PC-9 (cell line): ENCODE data around the gene SLC40A1. TPM values are rescaled to one million over a fixed set of nuclear protein-coding genes. Genes with fewer than 3 reads are reported as not detected.

Experiments used
- BruUV-seq: library from RNA; stranded (reverse); fragments of 400-500 nt; replicated peaks from 2 replicates; lab custom pipeline; 2021; lab: Mats Ljungman, UMichigan
- CTCF ChIA-PET: fragments of 300-600 bp; sonication (Branson Sonifier 250); formaldehyde crosslinking; loops from one replicate; lab custom pipeline; 2022; ENCODE audit warnings: antibody characterized with exemption; lab: Charles Lee
- POLR2A ChIA-PET: fragments of 300-600 bp; sonication (Branson Sonifier 250); formaldehyde crosslinking; loops from one replicate; lab custom pipeline; 2022; ENCODE audit warnings: antibody characterized with exemption; ENCODE audit not compliant: unreplicated experiment; lab: Charles Lee
- DNase-seq, 2 experiments: peaks; one replicate each; pipeline versions ENCODE4 v3.0.0 to v3.0.0-alpha.2; 2015 to 2022; ENCODE audit warnings: mixed read lengths in 1 of 2
- H2AFZ ChIP-seq: fragments of 200-600 bp; sonication (generic); 2 replicates; pipeline ENCODE4 v1.8.1; 2017; ENCODE audit warnings: antibody characterized with exemption
- H3F3A ChIP-seq: fragments of 200-600 bp; sonication (generic); 2 replicates; pipeline ENCODE4 v1.8.1; 2017; ENCODE audit warnings: antibody characterized with exemption, mild to moderate bottlenecking, low read depth; ENCODE audit not compliant: insufficient read depth
- H3K27ac ChIP-seq: fragments of 200-600 bp; sonication (generic); 2 replicates; pipeline ENCODE4 v1.6.1; 2016; ENCODE audit warnings: mixed run types
- H3K27me3 ChIP-seq: fragments of 200-600 bp; sonication (generic); 2 replicates; pipeline ENCODE4 v1.6.1; 2016; ENCODE audit warnings: low read depth, mixed run types; ENCODE audit not compliant: insufficient read depth
- H3K36me3 ChIP-seq: fragments of 200-600 bp; sonication (generic); 2 replicates; pipeline ENCODE4 v1.6.1; 2016; ENCODE audit warnings: low read depth, mixed run types
- H3K4me1 ChIP-seq: fragments of 200-600 bp; sonication (generic); replicated peaks from 2 replicates; pipeline ENCODE4 v1.6.1; 2016; ENCODE audit warnings: mixed run types; ENCODE audit not compliant: insufficient read depth
- H3K4me2 ChIP-seq: fragments of 200-600 bp; sonication (generic); 2 replicates; pipeline ENCODE4 v1.6.1; 2017; ENCODE audit warnings: mixed run types
- H3K4me3 ChIP-seq: fragments of 200-600 bp; sonication (generic); 2 replicates; pipeline ENCODE4 v1.6.1; 2016; ENCODE audit warnings: mixed run types
- H3K79me2 ChIP-seq: fragments of 200-600 bp; sonication (generic); 2 replicates; pipeline ENCODE4 v1.6.1; 2017; ENCODE audit warnings: low read depth, mixed run types
- H3K9me2 ChIP-seq: fragments of 200-600 bp; sonication (generic); 2 replicates; pipeline ENCODE4 v1.8.1; 2017; ENCODE audit warnings: mild to moderate bottlenecking; ENCODE audit not compliant: insufficient read depth
- H3K9me3 ChIP-seq: fragments of 200-600 bp; sonication (generic); 2 replicates; pipeline ENCODE4 v1.8.1; 2016; ENCODE audit warnings: low read depth; ENCODE audit not compliant: insufficient read depth
- H4K20me1 ChIP-seq: fragments of 200-600 bp; sonication (generic); 2 replicates; pipeline ENCODE4 v1.8.1; 2017; ENCODE audit not compliant: insufficient read depth
- EZH2 ChIP-seq: fragments of 200-600 bp; sonication (generic); IDR thresholded peaks from 2 replicates; pipeline ENCODE4 v1.8.0; 2017; ENCODE audit warnings: antibody characterized with exemption, low read depth
- intact Hi-C: fragments of 100-400 bp; cut with micrococcal nuclease; formaldehyde crosslinking; loops from one replicate; pipeline ENCODE4 v1.10.0; 2022; ENCODE audit not compliant: unreplicated experiment
- total RNA-seq: library from RNA; stranded (reverse); gene quantifications from 2 replicates; pipeline ENCODE4 v1.2.3, GENCODE V29; 2021
- TF ChIP-seq, protein P1 (sequence below): fragments of 200-600 bp; sonication (generic); conservative IDR thresholded peaks from 2 replicates; pipeline ENCODE4 v1.6.1; 2017; ENCODE audit warnings: mixed run types, antibody characterized with exemption, mild to moderate bottlenecking, moderate library complexity

The SLC40A1 gene
- total RNA-seq, 1 experiment from 2014 or later: 8.0 TPM

DNA sequence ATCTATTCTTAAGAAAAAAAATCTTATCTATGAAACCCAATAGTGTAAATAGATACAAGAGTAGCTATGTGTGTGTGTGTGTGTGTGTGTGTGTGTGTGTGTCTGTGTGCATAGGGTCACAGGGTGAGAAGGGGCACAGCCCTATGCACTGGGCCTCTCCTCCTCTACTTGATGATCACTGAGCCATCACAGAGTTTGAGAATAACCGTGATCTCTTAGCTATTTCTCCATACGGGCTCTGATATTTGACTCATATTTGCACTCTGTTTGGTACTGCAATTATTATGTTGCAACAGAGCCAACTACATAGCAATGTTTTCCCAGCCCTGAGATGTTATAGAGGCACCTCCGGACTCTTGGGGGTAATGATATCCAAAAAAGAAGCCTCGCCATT lies 28.8 kb upstream of the SLC40A1 start:
- H3K9me3 ChIP-seq: no peaks in the 10 kb centered on the region
- no TSS peak for BruUV-seq
- no peak overlapping the region for H3K4me2 ChIP-seq
- no peak for DNase-seq
- no peaks in the 10 kb centered on the region for H3K27me3 ChIP-seq
- no peak overlapping the region for H3K4me3 ChIP-seq
- no peaks in the 10 kb centered on the region for H3K9me2 ChIP-seq
- ChIA-PET POLR2A (no interaction called here), CTCF (no interaction called here)
- 0 out of 2 replicates have a peak, but pooled peaks cover 10% of the 10 kb centered on the region for H3K4me1 ChIP-seq
- no peak for TF ChIP-seq EZH2
- TF ChIP-seq, protein P1, sequence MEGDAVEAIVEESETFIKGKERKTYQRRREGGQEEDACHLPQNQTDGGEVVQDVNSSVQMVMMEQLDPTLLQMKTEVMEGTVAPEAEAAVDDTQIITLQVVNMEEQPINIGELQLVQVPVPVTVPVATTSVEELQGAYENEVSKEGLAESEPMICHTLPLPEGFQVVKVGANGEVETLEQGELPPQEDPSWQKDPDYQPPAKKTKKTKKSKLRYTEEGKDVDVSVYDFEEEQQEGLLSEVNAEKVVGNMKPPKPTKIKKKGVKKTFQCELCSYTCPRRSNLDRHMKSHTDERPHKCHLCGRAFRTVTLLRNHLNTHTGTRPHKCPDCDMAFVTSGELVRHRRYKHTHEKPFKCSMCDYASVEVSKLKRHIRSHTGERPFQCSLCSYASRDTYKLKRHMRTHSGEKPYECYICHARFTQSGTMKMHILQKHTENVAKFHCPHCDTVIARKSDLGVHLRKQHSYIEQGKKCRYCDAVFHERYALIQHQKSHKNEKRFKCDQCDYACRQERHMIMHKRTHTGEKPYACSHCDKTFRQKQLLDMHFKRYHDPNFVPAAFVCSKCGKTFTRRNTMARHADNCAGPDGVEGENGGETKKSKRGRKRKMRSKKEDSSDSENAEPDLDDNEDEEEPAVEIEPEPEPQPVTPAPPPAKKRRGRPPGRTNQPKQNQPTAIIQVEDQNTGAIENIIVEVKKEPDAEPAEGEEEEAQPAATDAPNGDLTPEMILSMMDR: no peak
- no peaks in the 10 kb centered on the region for H4K20me1 ChIP-seq
- H3K36me3 ChIP-seq: no peaks in the 10 kb centered on the region
- intact Hi-C loops: no loop called here
- no peak overlapping the region for H2AFZ ChIP-seq
- H3K79me2 ChIP-seq: no peaks in the 10 kb centered on the region
- no peaks in the 10 kb centered on the region for H3F3A ChIP-seq
- H3K27ac ChIP-seq: no peak overlapping the region

GRCh38 chr2:189608795-189609422 lies 28.3 kb upstream of the SLC40A1 start:
- Histone ChIP-seq H3K9me2 (no peaks in the 10 kb centered on the region), H3K9me3 (no peaks in the 10 kb centered on the region), H4K20me1 (no peaks in the 10 kb centered on the region), H3F3A (no peaks in the 10 kb centered on the region), H3K4me2 (no peak overlapping the region), H3K27me3 (no peaks in the 10 kb centered on the region), H3K79me2 (no peaks in the 10 kb centered on the region), H3K4me3 (no peak overlapping the region), H3K27ac (no peak overlapping the region), H2AFZ (no peak overlapping the region), H3K36me3 (no peaks in the 10 kb centered on the region), H3K4me1 (0 out of 2 replicates have a peak, but pooled peaks cover 10% of the 10 kb centered on the region)
- TF ChIP-seq, protein P1: no peak
- no peak for TF ChIP-seq EZH2
- DNase-seq: no peak
- intact Hi-C loops: no loop called here
- POLR2A ChIA-PET: no interaction called here
- BruUV-seq: no TSS peak
- CTCF ChIA-PET: no interaction called here

- 0 out of 2 replicates have a peak, but pooled peaks cover 7% of the 10 kb centered on the region for H3K4me1 ChIP-seq
- no peak overlapping the region for H2AFZ ChIP-seq
- no peaks in the 10 kb centered on the region for H3K79me2 ChIP-seq
- intact Hi-C loops: no loop called here
- H3K27me3 ChIP-seq: no peaks in the 10 kb centered on the region
- no peak for TF ChIP-seq EZH2
- TF ChIP-seq, protein P1: no peak
- no peaks in the 10 kb centered on the region for H3K9me3 ChIP-seq
- no peaks in the 10 kb centered on the region for H3K36me3 ChIP-seq
- no peak for DNase-seq
- H3K27ac ChIP-seq: no peak overlapping the region
- H3K4me3 ChIP-seq: no peak overlapping the region
- no peaks in the 10 kb centered on the region for H3F3A ChIP-seq
- no peaks in the 10 kb centered on the region for H3K9me2 ChIP-seq
- ChIA-PET CTCF (no interaction called here), POLR2A (no interaction called here)
- no TSS peak for BruUV-seq
- H4K20me1 ChIP-seq: no peaks in the 10 kb centered on the region
- no peak overlapping the region for H3K4me2 ChIP-seq
Measured at GRCh38 chr2:189608170-189608569, 27.6 kb upstream of the SLC40A1 start.
